ENCODE measurements around the gene NACAD.

NACAD gene

GRCh38 chr7:45092100-45092930 lies 3.5 kb upstream of the NACAD start (continued):
- TF ChIP-seq ZNF18 (tag by site-specific recombination; IDR thresholded peaks at IDR 0.05) (no peak), ZNF629 (tag by site-specific recombination; IDR thresholded peaks at IDR 0.05) (no peak), SP7 (tag by site-specific recombination; IDR thresholded peaks at IDR 0.05) (0 out of 2 replicates have a peak, but pooled peaks have one; percentile 65), ZNF335 (tag by site-specific recombination; conservative IDR thresholded peaks at IDR 0.05) (peak; percentile 48; the same call in 1 of the 2 replicates), SALL2 (tag by site-specific recombination; IDR thresholded peaks at IDR 0.05; ENCODE audit: borderline replicate concordance) (no peak), ZNF843 (tag by site-specific recombination; IDR thresholded peaks at IDR 0.05) (0 out of 2 replicates have a peak, but pooled peaks have one; percentile 42), ZNF600 (tag by site-specific recombination; IDR thresholded peaks at IDR 0.05) (peak; percentile 58; the same call in 1 of the 2 replicates), ZNF248 (tag by site-specific recombination; IDR thresholded peaks at IDR 0.05) (no peak)
- TF ChIP-seq, protein P1, sequence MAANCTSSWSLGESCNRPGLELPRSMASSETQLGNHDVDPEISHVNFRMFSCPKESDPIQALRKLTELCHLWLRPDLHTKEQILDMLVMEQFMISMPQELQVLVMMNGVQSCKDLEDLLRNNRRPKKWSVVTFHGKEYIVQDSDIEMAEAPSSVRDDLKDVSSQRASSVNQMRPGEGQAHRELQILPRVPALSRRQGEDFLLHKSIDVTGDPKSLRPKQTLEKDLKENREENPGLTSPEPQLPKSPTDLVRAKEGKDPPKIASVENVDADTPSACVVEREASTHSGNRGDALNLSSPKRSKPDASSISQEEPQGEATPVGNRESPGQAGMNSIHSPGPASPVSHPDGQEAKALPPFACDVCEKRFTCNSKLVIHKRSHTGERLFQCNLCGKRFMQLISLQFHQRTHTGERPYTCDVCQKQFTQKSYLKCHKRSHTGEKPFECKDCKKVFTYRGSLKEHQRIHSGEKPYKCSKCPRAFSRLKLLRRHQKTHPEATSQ (tag by site-specific recombination; IDR thresholded peaks at IDR 0.05) = no peak
- TF ChIP-seq, protein P2, sequence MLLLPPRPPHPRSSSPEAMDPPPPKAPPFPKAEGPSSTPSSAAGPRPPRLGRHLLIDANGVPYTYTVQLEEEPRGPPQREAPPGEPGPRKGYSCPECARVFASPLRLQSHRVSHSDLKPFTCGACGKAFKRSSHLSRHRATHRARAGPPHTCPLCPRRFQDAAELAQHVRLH (tag by site-specific recombination; IDR thresholded peaks at IDR 0.05) = no peak

- H3K4me1 ChIP-seq (ENCODE audit: control insufficient read depth, insufficient read depth, low read length) = peaks cover 8% of the 10 kb centered on the region
- TF ChIP-seq, protein P3, sequence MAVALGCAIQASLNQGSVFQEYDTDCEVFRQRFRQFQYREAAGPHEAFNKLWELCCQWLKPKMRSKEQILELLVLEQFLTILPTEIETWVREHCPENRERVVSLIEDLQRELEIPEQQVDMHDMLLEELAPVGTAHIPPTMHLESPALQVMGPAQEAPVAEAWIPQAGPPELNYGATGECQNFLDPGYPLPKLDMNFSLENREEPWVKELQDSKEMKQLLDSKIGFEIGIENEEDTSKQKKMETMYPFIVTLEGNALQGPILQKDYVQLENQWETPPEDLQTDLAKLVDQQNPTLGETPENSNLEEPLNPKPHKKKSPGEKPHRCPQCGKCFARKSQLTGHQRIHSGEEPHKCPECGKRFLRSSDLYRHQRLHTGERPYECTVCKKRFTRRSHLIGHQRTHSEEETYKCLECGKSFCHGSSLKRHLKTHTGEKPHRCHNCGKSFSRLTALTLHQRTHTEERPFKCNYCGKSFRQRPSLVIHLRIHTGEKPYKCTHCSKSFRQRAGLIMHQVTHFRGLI (tag by site-specific recombination; IDR thresholded peaks at IDR 0.05) = no peak
- TF ChIP-seq ZFHX2 (tag by site-specific recombination; conservative IDR thresholded peaks at IDR 0.05) (peak; percentile 42; the same call in 1 of the 2 replicates), SP3 (tag by site-specific recombination; IDR thresholded peaks at IDR 0.05) (peak; percentile 63), KLF17 (tag by site-specific recombination; IDR thresholded peaks at IDR 0.05) (peak; percentile 14; the same call in 1 of the 2 replicates), SP2 (tag by site-specific recombination; IDR thresholded peaks at IDR 0.05) (peak; percentile 49), KLF1 (tag by site-specific recombination; IDR thresholded peaks at IDR 0.05) (0 out of 2 replicates have a peak, but pooled peaks have one; percentile 44), ZNF354C (tag by site-specific recombination; IDR thresholded peaks at IDR 0.05; ENCODE audit: borderline replicate concordance, low read depth) (no peak), KLF7 (tag by site-specific recombination; IDR thresholded peaks at IDR 0.05; ENCODE audit: borderline replicate concordance) (0 out of 2 replicates have a peak, but pooled peaks have one; percentile 9), ZBTB8A (tag by site-specific recombination; IDR thresholded peaks at IDR 0.05) (peak; percentile 15; the same call in 1 of the 2 replicates), GLIS1 (tag by site-specific recombination; IDR thresholded peaks at IDR 0.05) (0 out of 2 replicates have a peak, but pooled peaks have one; percentile 9), MYNN (tag by site-specific recombination; IDR thresholded peaks at IDR 0.05; ENCODE audit: borderline replicate concordance) (peak; percentile 95), ZBTB26 (tag by site-specific recombination; optimal IDR thresholded peaks at IDR 0.05) (peak; percentile 17), ZNF843 (tag by site-specific recombination; IDR thresholded peaks at IDR 0.05) (no peak), ZBTB17 (tag by site-specific recombination; IDR thresholded peaks at IDR 0.05) (peak; percentile 89), GLIS2 (tag by site-specific recombination; IDR thresholded peaks at IDR 0.05) (0 out of 2 replicates have a peak, but pooled peaks have one; percentile 2)
- peak overlapping the region; percentile 38 for H3K4me3 ChIP-seq (ENCODE audit: low read depth, low read length)
- CTCF ChIA-PET = interaction anchor here (0.6 to 0.9 kb wide), 2 partner anchors 19 to 882 kb away, joined by 3 read pairs; no protein-coding TSS in a partner anchor
- POLR2A ChIA-PET = interaction anchor here (0.5 to 1.2 kb wide), 6 partner anchors 23 to 589 kb away, joined by 3 to 5 read pairs (median 4); partner anchors contain the start of genes CCM2 and PURB
- no peaks in the 10 kb centered on the region for H3K36me3 ChIP-seq (ENCODE audit: control insufficient read depth in 2 of 2, insufficient read depth in 1 of 2, low read length in 2 of 2)
- no peaks in the 10 kb centered on the region for H3K9me3 ChIP-seq (ENCODE audit: control insufficient read depth, insufficient read depth, low read depth, low read length)
- no peak overlapping the region for H3K27ac ChIP-seq (ENCODE audit: extremely low read depth, low read depth, low read length)
Measured at GRCh38 chr7:45089341-45089891, 647 bp upstream of the NACAD start.

Measured in HEK293 (cell line).